Suprapubic skin (tissue), 4 donors: ENCODE results near the gene FASTKD3.

Experiments used
- EP300 ChIP-seq: sonication (generic); formaldehyde crosslinking; IDR thresholded peaks from one replicate; pipeline ENCODE4 v1.6.1; 2017; ENCODE audit warnings: antibody characterized with exemption
- POLR2A ChIP-seq, 2 donors: fragments of 450-650 bp; IDR thresholded peaks; one replicate each; pipeline ENCODE4 v1.6.1; 2017; ENCODE audit warnings: antibody characterized with exemption in 2 of 2, mild to moderate bottlenecking in 2 of 2, moderate library complexity in 2 of 2
- POLR2AphosphoS5 ChIP-seq, 3 donors: sonication (generic); formaldehyde crosslinking; IDR thresholded peaks; one replicate each; pipeline ENCODE4 v1.6.1; 2017; ENCODE audit warnings: antibody characterized with exemption in 3 of 3
- TF ChIP-seq, protein P1 (sequence below), 2 donors: fragments of 200-600 bp in 1 of 2; fragments of 450-650 bp in 1 of 2; sonication (generic) in 1 of 2; IDR thresholded peaks; one replicate each; pipeline ENCODE4 v1.5.1; 2016 to 2019; ENCODE audit warnings: antibody characterized with exemption in 2 of 2, mild to moderate bottlenecking in 1 of 2, moderate library complexity in 1 of 2

GRCh38 chr5:7869474-7870136, 774 bp upstream of the FASTKD3 start:
- TF ChIP-seq, protein P1, sequence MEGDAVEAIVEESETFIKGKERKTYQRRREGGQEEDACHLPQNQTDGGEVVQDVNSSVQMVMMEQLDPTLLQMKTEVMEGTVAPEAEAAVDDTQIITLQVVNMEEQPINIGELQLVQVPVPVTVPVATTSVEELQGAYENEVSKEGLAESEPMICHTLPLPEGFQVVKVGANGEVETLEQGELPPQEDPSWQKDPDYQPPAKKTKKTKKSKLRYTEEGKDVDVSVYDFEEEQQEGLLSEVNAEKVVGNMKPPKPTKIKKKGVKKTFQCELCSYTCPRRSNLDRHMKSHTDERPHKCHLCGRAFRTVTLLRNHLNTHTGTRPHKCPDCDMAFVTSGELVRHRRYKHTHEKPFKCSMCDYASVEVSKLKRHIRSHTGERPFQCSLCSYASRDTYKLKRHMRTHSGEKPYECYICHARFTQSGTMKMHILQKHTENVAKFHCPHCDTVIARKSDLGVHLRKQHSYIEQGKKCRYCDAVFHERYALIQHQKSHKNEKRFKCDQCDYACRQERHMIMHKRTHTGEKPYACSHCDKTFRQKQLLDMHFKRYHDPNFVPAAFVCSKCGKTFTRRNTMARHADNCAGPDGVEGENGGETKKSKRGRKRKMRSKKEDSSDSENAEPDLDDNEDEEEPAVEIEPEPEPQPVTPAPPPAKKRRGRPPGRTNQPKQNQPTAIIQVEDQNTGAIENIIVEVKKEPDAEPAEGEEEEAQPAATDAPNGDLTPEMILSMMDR (IDR thresholded peaks at IDR 0.05) = no peak
- no peak for TF ChIP-seq POLR2A (IDR thresholded peaks at IDR 0.05)
- no peak for TF ChIP-seq POLR2AphosphoS5 (IDR thresholded peaks at IDR 0.05)
- no peak for TF ChIP-seq EP300
